ENCODE measurements around the gene DHX36. TPM values are rescaled to one million over a fixed set of nuclear protein-coding genes. Genes with fewer than 3 reads are reported as not detected.

Gene DHX36
- total RNA-seq, 1 experiment from 2014 or later = 34.5 TPM

GRCh38 chr3:154338008-154338407 lies 13.7 kb upstream of the DHX36 start:
- BruUV-seq (replicated peaks) = no TSS peak
- intact Hi-C loops (cut with micrococcal nuclease) = loop anchor here (5.0 kb wide), 1 partner anchor 184 kb away; no protein-coding TSS in a partner anchor
- DNase-seq (no peak), ATAC-seq (no peak)
- ChIA-PET CTCF (no interaction called here), POLR2A (ENCODE audit: unreplicated experiment) (no interaction called here)
- Histone ChIP-seq H3K9ac (ENCODE audit: low read length) (no peak overlapping the region), H2AFZ (ENCODE audit: low read length) (no peak overlapping the region), H3K4me1 (ENCODE audit: insufficient read depth, low read length) (no peaks in the 10 kb centered on the region), H4K20me1 (ENCODE audit: low read length) (no peaks in the 10 kb centered on the region), H3K36me3 (ENCODE audit: low read depth, low read length) (no peaks in the 10 kb centered on the region), H3K4me3 (ENCODE audit: low read length) (no peak overlapping the region), H3K9me2 (replicated peaks; ENCODE audit: low read length) (no peaks in the 10 kb centered on the region), H3K27ac (ENCODE audit: low read length) (no peak overlapping the region), H3K27me3 (ENCODE audit: low read length) (peaks cover 32% of the 10 kb centered on the region), H3F3A (ENCODE audit: low read length, unreplicated experiment) (no peaks in the 10 kb centered on the region), H3K79me2 (ENCODE audit: low read length) (no peaks in the 10 kb centered on the region), H3K4me2 (ENCODE audit: low read length) (no peak overlapping the region), H3K9me3 (ENCODE audit: low read length) (no peaks in the 10 kb centered on the region)
- TF ChIP-seq CTCF (conservative IDR thresholded peaks at IDR 0.05; ENCODE audit: low read depth, low read length) (no peak), EZH2phosphoT487 (IDR thresholded peaks at IDR 0.05; ENCODE audit: borderline replicate concordance, low read length) (no peak), EZH2 (IDR thresholded peaks at IDR 0.05; ENCODE audit: low read length, unreplicated experiment) (no peak)

GRCh38 chr3:154334973-154335420 lies 10.7 kb upstream of the DHX36 start:
- Histone ChIP-seq H3F3A (ENCODE audit: low read length, unreplicated experiment) (no peaks in the 10 kb centered on the region), H3K4me1 (ENCODE audit: insufficient read depth, low read length) (no peaks in the 10 kb centered on the region), H4K20me1 (ENCODE audit: low read length) (no peaks in the 10 kb centered on the region), H2AFZ (ENCODE audit: low read length) (no peak overlapping the region), H3K4me2 (ENCODE audit: low read length) (no peak overlapping the region), H3K36me3 (ENCODE audit: low read depth, low read length) (no peaks in the 10 kb centered on the region), H3K9me2 (replicated peaks; ENCODE audit: low read length) (no peaks in the 10 kb centered on the region), H3K27me3 (ENCODE audit: low read length) (peaks cover 35% of the 10 kb centered on the region), H3K9me3 (ENCODE audit: low read length) (no peaks in the 10 kb centered on the region), H3K4me3 (ENCODE audit: low read length) (no peak overlapping the region), H3K79me2 (ENCODE audit: low read length) (no peaks in the 10 kb centered on the region), H3K9ac (ENCODE audit: low read length) (no peak overlapping the region), H3K27ac (ENCODE audit: low read length) (no peak overlapping the region)
- ATAC-seq = peak; percentile 57
- intact Hi-C loops (cut with micrococcal nuclease) = loop anchor here (1.0 to 5.0 kb wide), 4 partner anchors 187 to 988 kb away; no protein-coding TSS in a partner anchor
- ChIA-PET POLR2A (ENCODE audit: unreplicated experiment) (no interaction called here), CTCF (no interaction called here)
- TF ChIP-seq CTCF (conservative IDR thresholded peaks at IDR 0.05; ENCODE audit: low read depth, low read length) = peak; percentile 58
- no peak for TF ChIP-seq EZH2phosphoT487 (IDR thresholded peaks at IDR 0.05; ENCODE audit: borderline replicate concordance, low read length)
- no TSS peak for BruUV-seq (replicated peaks)
- DNase-seq = peak; percentile 70

GRCh38 chr3:154327871-154328270 lies 3.6 kb upstream of the DHX36 start:
- no peak overlapping the region for H2AFZ ChIP-seq (ENCODE audit: low read length)
- no peaks in the 10 kb centered on the region for H3K36me3 ChIP-seq (ENCODE audit: low read depth, low read length)
- H3K4me2 ChIP-seq (ENCODE audit: low read length) = no peak overlapping the region
- H3K27me3 ChIP-seq (ENCODE audit: low read length) = peaks cover 1% of the 10 kb centered on the region; the same call in 1 of the 2 replicates
- no TSS peak for BruUV-seq (replicated peaks)
- ChIA-PET CTCF (no interaction called here), POLR2A (ENCODE audit: unreplicated experiment) (no interaction called here)
- ATAC-seq = no peak
- no peak for DNase-seq
- no peak overlapping the region for H3K27ac ChIP-seq (ENCODE audit: low read length)
- peaks cover 6% of the 10 kb centered on the region for H3K4me1 ChIP-seq (ENCODE audit: insufficient read depth, low read length)
- peaks cover 17% of the 10 kb centered on the region for H3K79me2 ChIP-seq (ENCODE audit: low read length)
- H3K9ac ChIP-seq (ENCODE audit: low read length) = no peak overlapping the region
- intact Hi-C loops (cut with micrococcal nuclease) = no loop called here
- no peak overlapping the region for H3K4me3 ChIP-seq (ENCODE audit: low read length)
- no peak for TF ChIP-seq EZH2 (IDR thresholded peaks at IDR 0.05; ENCODE audit: low read length, unreplicated experiment)
- TF ChIP-seq CTCF (conservative IDR thresholded peaks at IDR 0.05; ENCODE audit: low read depth, low read length) = no peak
- TF ChIP-seq EZH2phosphoT487 (IDR thresholded peaks at IDR 0.05; ENCODE audit: borderline replicate concordance, low read length) = no peak
- no peaks in the 10 kb centered on the region for H3K9me2 ChIP-seq (replicated peaks; ENCODE audit: low read length)
- no peaks in the 10 kb centered on the region for H3F3A ChIP-seq (ENCODE audit: low read length, unreplicated experiment)
- H3K9me3 ChIP-seq (ENCODE audit: low read length) = no peaks in the 10 kb centered on the region
- H4K20me1 ChIP-seq (ENCODE audit: low read length) = 0 out of 2 replicates have a peak, but pooled peaks cover under 1% of the 10 kb centered on the region
